Osteoblast (primary cell): ENCODE results near the gene LGALS4. TPM values are rescaled to one million over a fixed set of nuclear protein-coding genes. Genes with fewer than 3 reads are reported as not detected.

Experiments used
- DNase-seq: peaks from one replicate; pipeline ENCODE4 v3.0.0; 2011; ENCODE audit warnings: low spot score, mixed read lengths; ENCODE audit not compliant: insufficient read length; ENCODE audit errors: missing footprints
- H2AFZ ChIP-seq: 2 replicates; pipeline ENCODE4 v1.6.0; 2011; ENCODE audit warnings: mild to moderate bottlenecking, low read length
- H3K27ac ChIP-seq: 2 replicates; pipeline ENCODE4 v1.5.1; 2011; ENCODE audit warnings: mild to moderate bottlenecking, low read depth, low read length, moderate library complexity
- H3K27me3 ChIP-seq: 2 replicates; pipeline ENCODE4 v1.6.0; 2012; ENCODE audit warnings: mild to moderate bottlenecking, control low read depth, inconsistent platforms, low read length, moderate library complexity; ENCODE audit not compliant: insufficient read depth
- H3K36me3 ChIP-seq: 2 replicates; pipeline ENCODE4 v1.5.1; 2011; ENCODE audit warnings: mild to moderate bottlenecking, low read length, control low read depth, moderate library complexity; ENCODE audit not compliant: insufficient read depth
- H3K4me1 ChIP-seq: 2 replicates; pipeline ENCODE4 v1.5.1; 2011; ENCODE audit warnings: mild to moderate bottlenecking, low read length, control low read depth, moderate library complexity; ENCODE audit not compliant: insufficient read depth
- H3K4me2 ChIP-seq: 2 replicates; pipeline ENCODE4 v1.6.0; 2011; ENCODE audit warnings: mild to moderate bottlenecking, low read length; ENCODE audit not compliant: insufficient read depth
- H3K4me3 ChIP-seq: fragments of 200-600 bp; sonication (generic); 3 replicates; pipeline ENCODE4 v1.5.1; 2012; ENCODE audit warnings: mild to moderate bottlenecking, low read length, inconsistent platforms; ENCODE audit not compliant: insufficient read depth
- H3K79me2 ChIP-seq: 2 replicates; pipeline ENCODE4 v1.6.0; 2012; ENCODE audit warnings: mild to moderate bottlenecking, low read length, control low read depth, inconsistent platforms; ENCODE audit not compliant: insufficient read depth
- H3K9me3 ChIP-seq: 2 replicates; pipeline ENCODE4 v1.5.1; 2011; ENCODE audit warnings: low read depth, low read length, control low read depth
- H4K20me1 ChIP-seq: 2 replicates; pipeline ENCODE4 v1.6.0; 2012; ENCODE audit warnings: mild to moderate bottlenecking, low read length, control low read depth; ENCODE audit not compliant: insufficient read depth
- CTCF ChIP-seq: IDR thresholded peaks from 2 replicates; pipeline ENCODE4 v1.5.1; 2011; ENCODE audit warnings: mild to moderate bottlenecking, low read depth, low read length, moderate library complexity; ENCODE audit errors: extremely low read depth
- total RNA-seq: library from RNA; depleted of rRNA; stranded (reverse); fragments of >200 nt; gene quantifications from 2 replicates; pipeline ENCODE4 v1.2.3, GENCODE V29; 2012

LGALS4 gene
- total RNA-seq, 1 donor, result not detected

GRCh38 chr19:38838986-38839761 lies 26.4 kb upstream of the LGALS4 start:
- peaks cover 82% of the 10 kb centered on the region for H3K36me3 ChIP-seq
- H4K20me1 ChIP-seq, result peaks cover 72% of the 10 kb centered on the region
- peaks cover 11% of the 10 kb centered on the region for H3K4me1 ChIP-seq
- H3K4me3 ChIP-seq, result no peak overlapping the region
- no peaks in the 10 kb centered on the region for H3K27me3 ChIP-seq
- H3K27ac ChIP-seq, result peak overlapping the region; percentile 10
- peak; percentile 54 for DNase-seq
- H3K79me2 ChIP-seq, result peaks cover 50% of the 10 kb centered on the region
- H2AFZ ChIP-seq, result no peak overlapping the region
- H3K4me2 ChIP-seq, result no peak overlapping the region
- TF ChIP-seq CTCF, result no peak
- no peaks in the 10 kb centered on the region for H3K9me3 ChIP-seq

GRCh38 chr19:38838208-38838985 lies 25.7 kb upstream of the LGALS4 start:
- H3K4me3 ChIP-seq, result no peak overlapping the region
- H3K4me1 ChIP-seq, result peaks cover 11% of the 10 kb centered on the region
- no peak overlapping the region for H3K27ac ChIP-seq
- peaks cover 75% of the 10 kb centered on the region for H3K36me3 ChIP-seq
- H4K20me1 ChIP-seq, result peaks cover 65% of the 10 kb centered on the region
- H3K9me3 ChIP-seq, result no peaks in the 10 kb centered on the region
- TF ChIP-seq CTCF, result no peak
- no peak overlapping the region for H2AFZ ChIP-seq
- H3K4me2 ChIP-seq, result no peak overlapping the region
- peak; percentile 32 for DNase-seq
- H3K27me3 ChIP-seq, result no peaks in the 10 kb centered on the region
- H3K79me2 ChIP-seq, result peaks cover 43% of the 10 kb centered on the region

- no peak for TF ChIP-seq CTCF
- peak; percentile 5 for DNase-seq
- peaks cover 58% of the 10 kb centered on the region for H4K20me1 ChIP-seq
- peaks cover 11% of the 10 kb centered on the region for H3K4me1 ChIP-seq
- peaks cover 35% of the 10 kb centered on the region for H3K79me2 ChIP-seq
- no peak overlapping the region for H2AFZ ChIP-seq
- H3K36me3 ChIP-seq, result peaks cover 68% of the 10 kb centered on the region
- no peak overlapping the region for H3K4me3 ChIP-seq
- no peaks in the 10 kb centered on the region for H3K9me3 ChIP-seq
- no peaks in the 10 kb centered on the region for H3K27me3 ChIP-seq
- no peak overlapping the region for H3K27ac ChIP-seq
- no peak overlapping the region for H3K4me2 ChIP-seq
Measured at GRCh38 chr19:38837656-38838121, 24.9 kb upstream of the LGALS4 start.
